NCI-H524 treated with DMSO at 0.1 percent for 48 hours (cell line): ENCODE results near the gene SLC7A8.

Source experiments
- DNase-seq: peaks from one replicate; lab custom pipeline; 2025; lab: John Stamatoyannopoulos, UW

SLC7A8 gene

GRCh38 chr14:23154964-23155587 is 28.4 kb downstream of the SLC7A8 start:
- DNase-seq = no peak

- no peak for DNase-seq
These were observed 29.3 kb downstream of the SLC7A8 start for GRCh38 chr14:23153851-23154796.

- DNase-seq = no peak
These were observed 32.1 kb downstream of the SLC7A8 start for GRCh38 chr14:23151342-23151741.

- no peak for DNase-seq
These were observed 33.7 kb downstream of the SLC7A8 start for GRCh38 chr14:23149745-23150144.

- no peak for DNase-seq
These were observed 34.7 kb downstream of the SLC7A8 start for GRCh38 chr14:23148591-23149249.

- no peak for DNase-seq
These were observed 35.8 kb downstream of the SLC7A8 start for GRCh38 chr14:23147676-23148075.

- no peak for DNase-seq
These were observed 36.5 kb downstream of the SLC7A8 start for GRCh38 chr14:23146980-23147379.

GRCh38 chr14:23146351-23146910 is 37.0 kb downstream of the SLC7A8 start:
- DNase-seq = no peak

- no peak for DNase-seq
These were observed 37.6 kb downstream of the SLC7A8 start for GRCh38 chr14:23145794-23146350.

GRCh38 chr14:23143911-23144310 is 39.5 kb downstream of the SLC7A8 start:
- no peak for DNase-seq

- DNase-seq = no peak
These were observed 40.6 kb downstream of the SLC7A8 start for GRCh38 chr14:23142826-23143225.

GRCh38 chr14:23141706-23142444 is 41.6 kb downstream of the SLC7A8 start:
- DNase-seq = no peak

- no peak for DNase-seq
These were observed 43.1 kb downstream of the SLC7A8 start for GRCh38 chr14:23140371-23140770.

GRCh38 chr14:23139874-23140273 is 43.6 kb downstream of the SLC7A8 start:
- no peak for DNase-seq

- DNase-seq = no peak
These were observed 45.5 kb downstream of the SLC7A8 start for GRCh38 chr14:23137813-23138535.

- DNase-seq = no peak
These were observed 46.2 kb downstream of the SLC7A8 start for GRCh38 chr14:23137192-23137812.

GRCh38 chr14:23136566-23137133 is 46.8 kb downstream of the SLC7A8 start:
- DNase-seq = no peak

- no peak for DNase-seq
These were observed 50.5 kb downstream of the SLC7A8 start for GRCh38 chr14:23132970-23133369.

- DNase-seq = no peak
These were observed 52.0 kb downstream of the SLC7A8 start for GRCh38 chr14:23131482-23131881.

- no peak for DNase-seq
These were observed 52.6 kb downstream of the SLC7A8 start for GRCh38 chr14:23130871-23131270.
